GM12892 (cell line): ENCODE results near the gene KAZN.

ENCODE experiments used
- DNase-seq: peaks from one replicate; pipeline ENCODE4 v3.0.0; 2011; ENCODE audit not compliant: insufficient read length
- FAIRE-seq: peaks from 2 replicates; lab custom pipeline; 2011; peaks lifted over from hg19 to GRCh38; lab: Jason Lieb, UNC
- POLR2A ChIP-seq: IDR thresholded peaks from 2 replicates; pipeline ENCODE4 v1.6.1; 2011; ENCODE audit warnings: low read depth, low read length, control low read depth
- POLR2AphosphoS5 ChIP-seq: IDR thresholded peaks from 2 replicates; pipeline ENCODE4 v1.6.1; 2011; ENCODE audit warnings: low read depth, low read length, control low read depth
- TAF1 ChIP-seq: IDR thresholded peaks from 2 replicates; pipeline ENCODE4 v1.6.1; 2011; ENCODE audit warnings: low read depth, mild to moderate bottlenecking, control low read depth, low read length, borderline replicate concordance

KAZN gene

GRCh38 chr1:14616632-14617396, 18.3 kb downstream of the KAZN start:
- DNase-seq: no peak

GRCh38 chr1:14617791-14618190, 19.3 kb downstream of the KAZN start:
- DNase-seq: no peak
- no peak for FAIRE-seq
- no peak for TF ChIP-seq POLR2AphosphoS5
- no peak for TF ChIP-seq TAF1
- no peak for TF ChIP-seq POLR2A

More at GRCh38 chr1:14616632-14617396, 18.3 kb downstream of the KAZN start:
- no peak for TF ChIP-seq POLR2AphosphoS5
- FAIRE-seq: peak; percentile 30

DNA sequence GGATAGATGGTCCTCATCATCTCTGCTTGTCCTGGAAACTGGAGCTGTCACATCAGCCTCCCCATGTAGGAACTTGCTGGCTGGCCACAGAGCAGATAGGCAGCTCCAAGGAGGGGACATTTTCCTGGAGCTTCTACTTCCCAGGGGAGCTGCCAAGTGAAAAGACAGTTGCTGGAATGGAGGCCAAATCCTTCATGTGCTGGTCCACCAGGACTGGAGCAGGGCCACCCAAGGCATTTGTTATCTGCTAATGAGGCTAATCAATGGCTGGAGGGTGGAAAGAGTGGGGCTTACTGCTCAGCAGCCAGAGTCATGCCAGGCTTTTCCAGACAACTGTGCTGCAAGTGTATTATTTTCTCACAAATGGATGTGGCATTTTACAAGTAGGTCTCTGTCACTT, 22.5 kb downstream of the KAZN start:
- FAIRE-seq: no peak
- TF ChIP-seq POLR2A (no peak), POLR2AphosphoS5 (no peak), TAF1 (no peak)
- DNase-seq: no peak

GRCh38 chr1:14623090-14623489, 24.6 kb downstream of the KAZN start:
- FAIRE-seq: no peak

DNA sequence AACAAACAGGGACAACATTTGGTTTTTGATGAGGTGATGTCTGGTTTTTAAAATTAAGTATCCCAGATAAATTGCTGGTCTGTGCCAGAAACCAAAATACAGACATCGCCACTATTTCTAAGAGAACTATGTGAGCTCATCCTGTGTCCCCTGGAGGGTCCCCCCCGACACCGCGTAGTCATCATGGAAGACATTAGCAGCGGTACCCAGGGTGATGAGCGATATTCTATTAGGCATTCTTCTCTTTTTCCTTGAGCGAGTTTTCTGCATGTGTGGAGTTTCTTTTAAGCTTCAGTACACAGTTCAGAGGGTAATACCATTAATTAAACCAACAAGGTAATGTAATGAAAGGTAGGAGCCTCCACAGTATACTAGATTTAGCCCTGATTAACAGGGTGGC, 26.5 kb downstream of the KAZN start:
- DNase-seq: no peak
- no peak for TF ChIP-seq POLR2A
- no peak for TF ChIP-seq TAF1
- no peak for TF ChIP-seq POLR2AphosphoS5
- FAIRE-seq: no peak

More at GRCh38 chr1:14623090-14623489, 24.6 kb downstream of the KAZN start:
- no peak for TF ChIP-seq POLR2A
- TF ChIP-seq POLR2AphosphoS5: no peak
- TF ChIP-seq TAF1: no peak
- no peak for DNase-seq

DNA sequence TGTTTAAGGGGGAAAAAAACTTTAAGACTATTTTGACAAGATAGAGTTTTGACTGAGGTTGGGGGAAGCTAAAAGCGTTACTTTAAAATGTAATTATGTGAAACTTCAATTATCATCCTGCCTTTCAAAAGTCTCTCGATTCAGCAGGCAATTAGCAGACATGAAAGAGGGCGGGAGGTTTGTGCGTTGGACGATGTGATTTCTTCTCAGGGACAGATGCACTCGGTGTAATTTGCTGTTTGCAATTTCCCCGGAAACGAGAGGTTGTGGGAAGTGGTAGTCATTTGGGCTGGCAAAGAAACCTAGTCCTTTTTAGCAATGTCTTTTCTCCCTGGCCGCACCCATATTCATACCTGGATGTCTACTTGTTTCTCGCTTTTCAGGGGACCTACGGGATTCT, 27.1 kb downstream of the KAZN start:
- no peak for FAIRE-seq

GRCh38 chr1:14625996-14626395, 27.5 kb downstream of the KAZN start:
- TF ChIP-seq POLR2A (no peak), TAF1 (no peak), POLR2AphosphoS5 (no peak)
- no peak for FAIRE-seq
- DNase-seq: no peak

More for the DNA sequence above, 27.1 kb downstream of the KAZN start:
- DNase-seq: no peak
- no peak for TF ChIP-seq POLR2AphosphoS5
- no peak for TF ChIP-seq POLR2A
- TF ChIP-seq TAF1: no peak

DNA sequence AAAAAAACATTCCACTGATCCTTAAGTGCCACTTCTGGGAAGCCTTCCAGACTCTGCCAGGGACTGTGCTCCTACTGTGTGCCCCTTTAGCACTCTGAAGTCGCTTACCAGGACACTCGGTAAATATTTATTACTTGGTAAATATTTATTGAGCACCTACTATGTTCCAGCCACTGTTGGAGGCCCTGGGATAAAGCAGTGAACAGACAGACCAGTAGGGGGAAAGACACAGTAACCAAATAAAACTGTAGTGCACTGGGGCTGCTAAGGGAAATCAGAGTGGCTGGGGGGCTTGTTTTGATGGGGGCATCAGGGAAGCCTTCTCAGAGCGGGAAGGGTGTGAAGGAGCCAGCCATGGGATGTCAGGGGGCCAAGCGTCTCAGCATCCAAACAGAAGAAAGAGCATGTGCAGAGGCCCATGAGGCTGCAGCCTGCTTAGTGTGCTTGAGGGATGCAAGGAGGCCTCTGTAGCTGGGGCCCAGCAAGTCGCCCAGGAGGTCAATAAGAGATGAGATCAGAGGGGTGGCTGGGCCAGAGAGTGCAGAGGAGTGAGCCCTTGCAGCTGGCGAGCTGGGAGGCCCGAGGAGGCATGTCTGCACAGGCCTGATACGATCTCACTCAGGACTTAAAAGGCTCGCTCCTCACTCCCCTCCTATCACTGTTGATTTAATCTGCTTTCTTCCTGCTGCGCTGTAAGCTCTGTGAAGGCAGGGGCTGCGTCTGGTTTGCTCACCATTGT, 28.6 kb downstream of the KAZN start:
- DNase-seq: no peak

GRCh38 chr1:14627608-14628489, 29.4 kb downstream of the KAZN start:
- TF ChIP-seq POLR2A (no peak), POLR2AphosphoS5 (no peak), TAF1 (no peak)
- DNase-seq (no peak), FAIRE-seq (no peak)

More for the DNA sequence above, 28.6 kb downstream of the KAZN start:
- TF ChIP-seq POLR2AphosphoS5 (no peak), POLR2A (no peak), TAF1 (no peak)
- FAIRE-seq: no peak

- FAIRE-seq: no peak
- no peak for DNase-seq
- TF ChIP-seq POLR2AphosphoS5 (no peak), TAF1 (no peak), POLR2A (no peak)
Measured at GRCh38 chr1:14629363-14630014, 31.0 kb downstream of the KAZN start.
